Amygdala (tissue), 56 donors: ENCODE measurements around the gene MAN2B1.
"Not testable (repeated sequence)": the region's sequence is repeated elsewhere in the genome, so short reads cannot be mapped to it uniquely, and the experiment has no call there.

Experiments
- DNase-seq, 56 donors: peaks; one replicate each; lab custom pipeline; 2025; lab: John Stamatoyannopoulos, UW

The MAN2B1 gene

DNA sequence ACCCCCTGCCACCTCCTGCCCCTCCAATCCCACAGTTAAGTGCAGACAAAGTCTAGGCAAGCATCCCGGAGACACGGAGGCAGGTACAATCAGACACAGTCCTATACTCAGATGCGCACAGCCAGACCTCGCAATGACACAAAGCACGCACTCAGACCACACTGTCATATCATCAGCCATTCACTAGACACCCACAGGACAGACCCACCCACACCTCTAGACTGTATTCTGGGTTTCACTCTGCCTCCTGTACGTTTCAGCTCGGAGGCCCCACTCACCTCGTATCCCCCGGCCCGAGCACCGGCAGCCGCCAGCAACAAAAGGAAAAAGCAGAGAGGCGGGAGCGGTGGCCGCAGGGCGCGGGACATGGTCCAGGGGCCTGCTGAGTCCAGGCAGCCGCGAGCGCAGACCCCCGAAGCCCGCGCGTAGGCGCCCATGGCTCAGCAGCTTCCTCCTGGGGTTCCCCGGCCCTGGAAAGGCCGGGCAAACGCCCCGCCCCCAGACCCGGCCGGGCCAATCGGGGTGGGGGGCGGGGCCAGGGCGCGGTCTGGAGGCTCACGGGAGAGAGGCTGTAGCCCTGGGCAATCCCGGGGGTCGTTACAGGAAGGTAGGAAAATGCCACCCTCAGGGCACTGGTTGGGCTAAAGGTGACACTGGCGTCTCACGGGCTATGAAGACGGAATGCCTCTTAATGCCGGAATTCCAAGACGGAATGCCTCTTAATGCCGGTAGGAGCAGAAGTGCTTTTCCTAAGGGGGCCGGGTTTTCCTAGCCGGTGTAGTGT is at the start of gene MAN2B1, which contains the start of gene WDR83:
TSS of gene MAN2B1 (minus strand) at position 478 of the 784 bp plus-strand sequence. CDS start at position 437, 41 bp downstream.
TSS of gene WDR83 (plus strand) at position 543 of the 784 bp plus-strand sequence. CDS start 2,984 bp downstream, outside the sequence.
- DNase-seq = peak in 50 of 56 donors; percentile 5 to 79 (median 50)

- DNase-seq = no peak
Observed at GRCh38 chr19:12715929-12716328, 49.4 kb upstream of the MAN2B1 start.

DNA sequence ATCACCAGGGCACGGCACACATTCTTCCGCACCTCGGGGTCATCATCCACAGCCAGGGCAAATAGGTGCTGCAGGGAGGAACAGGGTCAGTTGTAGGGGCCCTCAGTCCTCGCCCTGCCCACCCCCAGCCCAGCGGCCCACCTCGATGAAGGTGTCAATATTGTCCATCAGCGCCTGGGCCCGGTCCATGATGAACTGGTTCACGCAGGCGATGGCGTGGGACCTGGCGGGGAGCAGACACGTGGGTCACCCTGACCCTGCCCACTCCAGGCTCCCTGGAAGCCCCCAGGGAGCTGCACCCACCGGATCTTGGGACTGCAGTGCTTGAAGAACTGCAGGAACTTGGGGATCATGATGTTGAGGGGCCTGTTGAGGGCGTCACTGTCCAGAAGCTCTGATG is 48.6 kb upstream of the MAN2B1 start:
- DNase-seq = no peak

- DNase-seq = not testable (repeated sequence)
Observed at GRCh38 chr19:12713304-12713703, 46.8 kb upstream of the MAN2B1 start.

GRCh38 chr19:12712077-12712476 is 45.5 kb upstream of the MAN2B1 start:
- peak in 4 of 56 donors; percentile 16 to 45 (median 40) for DNase-seq

DNA sequence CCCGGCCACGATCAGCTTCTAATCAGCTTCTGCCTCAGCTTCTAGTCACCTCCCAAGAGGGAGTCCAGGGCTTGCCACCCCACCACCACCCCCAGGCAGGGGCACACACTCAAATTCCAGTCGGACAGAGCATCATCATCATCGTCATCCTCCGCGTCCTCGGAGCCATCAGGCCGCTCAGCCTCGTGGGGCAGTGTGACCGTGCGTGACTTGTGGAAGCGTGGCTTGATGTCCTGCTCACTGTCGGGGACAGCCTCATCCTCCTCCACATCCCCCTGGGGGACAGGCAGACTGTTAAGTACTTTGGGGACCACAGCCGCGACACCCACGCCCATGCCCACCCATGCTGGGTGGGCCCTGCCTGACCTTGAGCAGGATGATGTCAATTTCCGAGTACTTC is 44.6 kb upstream of the MAN2B1 start:
- no peak for DNase-seq

DNA sequence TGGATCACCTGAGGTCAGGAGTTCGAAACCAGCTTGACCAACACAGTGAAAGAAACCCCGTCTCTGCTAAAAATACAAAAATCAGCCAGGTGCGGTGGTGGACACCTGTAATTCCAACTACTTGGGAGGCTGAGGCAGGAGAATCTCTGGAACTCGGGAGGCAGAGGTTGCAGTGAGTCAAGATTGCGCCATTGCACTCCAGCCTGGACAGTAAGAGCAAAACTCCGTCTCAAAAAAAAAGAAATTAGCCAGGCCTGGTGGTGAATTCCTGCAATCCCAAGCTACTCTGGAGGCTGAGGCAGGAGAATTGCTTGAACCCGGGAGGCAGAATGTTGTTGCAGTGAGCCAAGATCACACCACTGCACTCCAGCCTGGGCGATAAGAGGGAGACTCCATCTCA is 42.1 kb upstream of the MAN2B1 start:
- no peak for DNase-seq

DNA sequence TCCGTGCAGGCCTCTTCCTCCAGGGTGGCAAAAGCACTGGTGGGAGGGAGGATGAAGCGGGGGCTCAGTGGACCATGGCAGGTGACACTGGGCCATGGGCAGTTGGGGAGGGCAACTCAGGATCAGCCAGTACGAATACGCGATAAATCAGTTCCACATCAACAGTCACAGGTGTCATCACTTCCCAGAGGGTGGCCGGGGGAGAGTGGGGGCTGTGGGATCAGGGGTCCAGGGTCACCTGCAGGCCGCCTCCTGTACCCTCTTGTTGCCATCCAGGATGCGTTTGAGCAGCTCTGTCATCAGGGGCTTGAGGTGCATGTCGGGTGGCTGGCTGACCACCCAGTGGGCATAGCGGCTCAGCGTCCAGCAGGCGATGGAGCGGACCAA is 39.8 kb upstream of the MAN2B1 start:
- no peak for DNase-seq

DNA sequence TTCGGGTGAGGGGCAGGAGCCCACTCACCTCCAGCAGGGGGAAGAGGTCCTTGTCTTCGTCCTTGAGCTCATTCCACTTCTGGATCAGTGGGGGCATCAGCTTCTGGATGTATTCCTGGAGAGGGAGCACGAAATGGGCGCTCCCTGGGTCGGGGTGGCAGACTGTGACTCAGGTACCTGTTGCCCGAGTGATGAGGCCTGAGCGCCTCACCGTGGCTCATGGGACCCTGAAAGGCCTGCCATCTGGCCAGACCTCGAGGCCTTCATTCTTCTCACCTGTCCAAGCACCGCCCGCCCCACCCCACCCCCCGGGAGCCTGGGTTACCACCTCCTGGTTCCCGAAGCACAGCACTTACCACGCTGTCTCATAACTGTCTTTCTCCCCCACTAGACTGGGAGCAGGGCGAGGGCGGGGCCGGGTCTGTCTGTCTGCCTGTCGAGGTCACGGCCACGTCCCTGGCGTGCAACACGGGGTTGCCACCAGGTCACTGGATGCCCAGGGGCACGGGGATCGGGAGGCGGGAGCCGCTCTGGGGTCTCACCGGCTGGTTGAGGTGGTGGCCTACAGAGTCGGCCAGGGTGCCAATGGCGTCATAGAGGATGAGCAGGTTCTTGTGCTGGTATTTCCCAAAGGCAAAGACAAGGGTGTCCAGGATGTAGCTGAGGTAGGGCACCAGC is 39.3 kb upstream of the MAN2B1 start:
- DNase-seq = no peak

- no peak for DNase-seq
Observed at GRCh38 chr19:12705169-12705568, 38.6 kb upstream of the MAN2B1 start.

DNA sequence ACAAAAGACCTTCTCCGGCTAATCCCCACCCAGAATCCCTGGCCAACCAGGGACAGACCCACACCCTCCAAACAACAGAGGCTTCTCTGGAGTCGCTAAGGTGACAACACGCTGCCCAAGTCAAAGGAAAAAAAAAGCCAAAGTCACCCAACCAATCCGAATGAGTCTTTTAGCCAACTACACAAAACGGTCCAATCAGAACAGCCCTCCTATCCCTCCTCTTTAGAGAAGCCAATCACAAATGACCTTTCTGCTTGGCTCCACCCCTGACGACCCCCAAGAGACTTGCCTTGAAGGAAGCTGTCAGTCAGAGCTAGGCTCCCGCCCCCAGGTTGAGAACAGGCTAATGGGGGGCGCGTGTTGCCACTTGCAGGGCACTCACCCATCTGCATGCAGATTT is 36.5 kb upstream of the MAN2B1 start:
- no peak for DNase-seq

GRCh38 chr19:12701596-12702282 is 35.2 kb upstream of the MAN2B1 start:
- DNase-seq = no peak

DNA sequence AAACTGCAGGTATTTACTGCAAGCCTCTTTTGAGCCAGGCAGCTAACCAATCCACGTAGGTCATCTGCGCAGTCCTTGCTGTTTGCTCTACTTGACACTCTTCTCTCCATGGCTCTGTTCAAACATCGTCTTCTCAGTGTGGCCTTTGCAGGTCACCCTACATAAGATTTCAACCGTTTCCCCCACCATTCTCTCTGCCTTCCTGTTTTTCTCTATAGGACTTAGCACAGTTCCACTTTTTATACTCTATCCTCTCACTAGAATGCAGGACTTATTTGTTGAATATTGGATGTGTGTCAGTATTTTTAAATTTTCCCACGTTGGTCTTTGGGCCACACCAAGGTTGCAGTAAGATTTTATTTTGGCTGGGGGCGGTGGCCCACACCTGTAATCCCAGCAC is 31.6 kb upstream of the MAN2B1 start:
- DNase-seq = no peak

DNA sequence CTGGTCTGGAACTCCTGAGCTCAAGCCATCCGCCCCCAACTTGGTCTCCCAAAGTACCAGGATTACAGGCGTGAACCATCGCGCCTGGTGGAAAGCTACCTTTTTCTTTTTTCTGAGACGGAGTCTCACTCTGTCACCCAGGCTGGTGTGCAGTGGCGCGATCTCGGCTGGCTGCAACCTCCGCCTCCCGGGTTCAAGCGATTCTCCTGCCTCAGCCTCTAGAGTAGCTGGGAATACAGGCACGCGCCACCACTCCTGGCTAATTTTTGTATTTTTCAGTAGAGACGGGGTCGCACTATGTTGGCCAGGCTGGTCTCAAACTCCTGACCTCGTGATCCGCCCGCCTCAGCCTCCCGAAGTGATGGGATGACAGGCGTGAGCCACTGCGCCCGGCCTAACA is 30.9 kb upstream of the MAN2B1 start:
- not testable (repeated sequence) for DNase-seq

DNA sequence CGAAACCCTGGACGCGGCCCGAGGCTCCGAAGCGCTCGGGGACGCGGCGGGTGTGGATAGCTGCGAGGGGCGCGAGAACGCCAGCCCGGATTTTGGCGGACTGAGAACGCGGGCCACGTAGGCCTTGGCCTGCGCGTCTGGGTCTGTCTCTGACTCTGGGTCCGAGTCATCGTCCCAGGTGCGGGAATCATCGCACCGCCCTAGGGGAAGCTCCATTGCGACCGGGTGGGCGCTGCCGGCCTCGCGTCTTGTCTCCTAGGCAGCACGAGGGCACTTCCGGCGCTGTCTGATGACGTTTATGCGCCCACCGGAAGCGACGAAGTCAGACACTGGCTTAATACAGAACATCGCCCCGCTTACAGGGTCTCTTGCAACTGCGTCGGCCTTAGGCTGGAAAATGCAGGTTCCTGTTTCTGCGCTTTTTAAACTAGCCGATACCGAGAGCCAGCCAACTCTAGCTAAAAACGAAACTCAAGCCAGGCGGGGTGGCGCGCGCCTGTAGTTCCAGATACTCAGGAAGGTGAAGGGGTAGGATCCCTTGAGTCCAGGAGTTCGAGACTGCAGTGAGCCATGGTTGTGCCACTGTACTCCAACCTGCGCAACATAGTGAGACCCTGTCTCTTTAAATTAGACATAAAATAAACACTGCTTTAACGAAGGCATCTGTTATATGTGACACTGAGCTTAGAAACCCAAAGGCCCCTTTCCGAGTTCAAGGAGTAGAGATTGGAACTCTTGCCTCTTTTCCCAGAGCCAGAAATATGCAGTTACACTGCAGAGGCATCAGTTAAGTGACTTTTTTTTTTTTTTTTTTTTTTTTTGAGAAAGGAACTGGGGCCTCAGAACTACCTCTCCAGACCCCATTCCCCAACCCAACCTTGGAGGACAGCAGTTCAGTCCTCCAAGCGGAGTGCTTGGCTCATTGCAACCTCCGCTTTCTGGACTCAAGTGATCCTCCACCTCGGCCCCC is 30.1 kb upstream of the MAN2B1 start, which contains the start of gene FBXW9:
TSS of gene FBXW9 (minus strand) at position 266 of the 970 bp plus-strand sequence. CDS start at position 216, 50 bp downstream.
- peak; percentile 75 to 99 (median 92) for DNase-seq

GRCh38 chr19:12695997-12696365 is 29.4 kb upstream of the MAN2B1 start:
- peak in 1 of 56 donors; percentile 19 for DNase-seq

GRCh38 chr19:12695514-12695913 is 29.0 kb upstream of the MAN2B1 start:
- DNase-seq = no peak

- no peak for DNase-seq
Observed at GRCh38 chr19:12695096-12695495, 28.6 kb upstream of the MAN2B1 start.

DNA sequence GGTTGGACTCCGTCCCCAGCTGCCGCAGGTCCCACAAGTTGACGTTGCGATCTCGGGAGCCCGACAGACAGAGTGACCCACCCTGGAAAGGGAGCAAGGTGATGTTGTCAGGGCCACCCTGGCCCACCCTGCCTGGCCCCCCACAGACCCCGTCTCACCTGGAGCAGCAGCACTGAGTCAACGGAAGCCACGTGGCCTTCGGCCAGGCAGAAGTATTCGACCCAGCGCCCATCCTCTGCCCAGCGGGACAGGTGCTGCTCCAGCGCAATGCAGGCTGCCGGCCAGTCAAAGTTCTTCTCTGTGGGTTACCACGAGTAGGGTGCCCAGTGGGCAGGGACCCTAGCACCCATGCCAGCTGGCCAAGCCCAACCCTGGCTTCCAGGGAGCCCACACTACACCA is 28.1 kb upstream of the MAN2B1 start:
- DNase-seq = no peak

DNA sequence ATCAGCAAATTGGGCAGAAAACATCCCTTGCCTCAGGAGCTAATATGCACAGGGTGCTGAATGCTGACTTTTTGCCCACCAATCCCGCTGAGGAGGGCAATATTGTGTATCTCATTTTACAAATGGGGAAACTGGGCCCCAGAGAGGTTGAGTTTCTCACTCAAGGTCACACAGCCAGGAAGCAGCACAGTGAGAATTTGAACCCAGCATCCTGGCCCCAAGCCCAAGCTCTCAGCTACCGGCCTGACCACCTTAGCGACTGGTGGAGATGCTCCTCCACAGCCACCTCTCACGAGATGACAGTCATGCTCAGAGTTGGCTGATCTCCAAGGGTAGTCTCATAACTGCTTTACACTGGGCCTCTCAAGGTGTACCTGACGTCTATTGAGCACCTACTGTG is 26.4 kb upstream of the MAN2B1 start:
- no peak for DNase-seq
